Measurements from ENCODE around the gene CIC. TPM values are rescaled to one million over a fixed set of nuclear protein-coding genes. Genes with fewer than 3 reads are reported as not detected.
A peak's percentile ranks its signal among the peaks of the same experiment; 100 is the strongest.

CIC gene
- total and polyA plus RNA-seq, 9 of the 15 experiments (the other 6 are each of a cell fraction or from before 2014, with no cell fraction given): 0.07 to 44.7 (median 8.6) TPM

DNA sequence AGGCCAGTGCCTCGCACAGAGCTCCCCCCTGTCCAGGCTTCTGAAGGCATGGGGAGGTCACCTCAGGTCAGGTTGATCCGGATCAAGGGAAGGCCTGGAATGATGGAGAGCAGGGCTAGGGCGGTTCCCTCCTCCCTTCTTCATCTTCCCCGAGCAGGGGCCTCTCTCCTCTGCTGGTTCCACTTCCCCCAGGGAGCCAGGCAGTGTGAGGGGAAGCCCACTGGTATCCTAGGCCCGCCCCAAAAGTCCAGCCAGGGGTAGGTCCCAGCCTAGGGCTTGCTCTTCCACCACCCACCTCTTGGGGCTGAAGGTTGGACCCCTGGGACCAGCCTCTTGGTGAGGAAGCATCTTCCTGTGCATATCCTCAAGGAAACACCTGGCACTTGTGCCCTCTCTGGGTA lies 16.5 kb downstream of the CIC start:
- Histone ChIP-seq H3K9ac (ENCODE audit: insufficient read depth in 1 of 2, low read depth in 2 of 2, low read length in 2 of 2) (peak overlapping the region; percentile 70 to 94; a peak in 3 of 4 replicates), H4K20me1 (replicated peaks; ENCODE audit: control insufficient read depth, insufficient read depth, low read length) (0 out of 2 replicates have a peak, but pooled peaks cover 8% of the 10 kb centered on the region), H3K4me2 (ENCODE audit: insufficient read depth, low read length) (peak overlapping the region; percentile 83), H3K79me2 (ENCODE audit: control insufficient read depth, insufficient read depth, low read length) (peaks cover 51% of the 10 kb centered on the region), H3K9me3 (replicated peaks; ENCODE audit: control insufficient read depth, insufficient read depth, low read depth, low read length) (no peaks in the 10 kb centered on the region), H3K36me3 (ENCODE audit: control insufficient read depth, insufficient read depth, low read length) (peaks cover 40% of the 10 kb centered on the region; the same call in 2 of the 3 replicates), H3K4me1 (replicated peaks in 1 of 2; ENCODE audit: control insufficient read depth in 2 of 2, insufficient read depth in 2 of 2, low read length in 2 of 2) (peaks cover 39 to 80% of the 10 kb centered on the region in 2 experiments), H3K27ac (ENCODE audit: extremely low read depth, low read depth, low read length) (no peak overlapping the region; the same call in 2 of the 3 replicates), H3K9me1 (ENCODE audit: control insufficient read depth, insufficient read depth, low read length) (no peaks in the 10 kb centered on the region), H2AFZ (ENCODE audit: low read depth, low read length) (no peak overlapping the region), H3K4me3 (peak overlapping the region; percentile 63; the same call in 1 of the 2 replicates), H3K27me3 (ENCODE audit: control insufficient read depth in 2 of 2, insufficient read depth in 2 of 2, low read length in 2 of 2) (no peaks in the 10 kb centered on the region; a peak in 1 of 5 replicates)
- in situ Hi-C loops (cut with MboI) (no loop called here), intact Hi-C loops (cut with micrococcal nuclease) (no loop called here)
- 53% methylated on average over 3 of the region's 5 CpGs for WGBS (ENCODE audit: insufficient coverage, low coverage, missing lambda C conversion rate)
- ATAC-seq (no peak), DNase-seq (ENCODE audit: extremely low read depth in 1 of 4, low spot score in 3 of 4) (peak in 2 of 4 experiments; percentile 15 to 26), FAIRE-seq (no peak)
- CTCF ChIA-PET (ENCODE audit: low intra/inter-chr PET ratio): no interaction called here
- POLR2A ChIA-PET: interaction anchor here (1.2 to 1.4 kb wide), 2 partner anchors 14 to 15 kb away, joined by 4 read pairs; no protein-coding TSS in a partner anchor
- TF ChIP-seq, protein P1, sequence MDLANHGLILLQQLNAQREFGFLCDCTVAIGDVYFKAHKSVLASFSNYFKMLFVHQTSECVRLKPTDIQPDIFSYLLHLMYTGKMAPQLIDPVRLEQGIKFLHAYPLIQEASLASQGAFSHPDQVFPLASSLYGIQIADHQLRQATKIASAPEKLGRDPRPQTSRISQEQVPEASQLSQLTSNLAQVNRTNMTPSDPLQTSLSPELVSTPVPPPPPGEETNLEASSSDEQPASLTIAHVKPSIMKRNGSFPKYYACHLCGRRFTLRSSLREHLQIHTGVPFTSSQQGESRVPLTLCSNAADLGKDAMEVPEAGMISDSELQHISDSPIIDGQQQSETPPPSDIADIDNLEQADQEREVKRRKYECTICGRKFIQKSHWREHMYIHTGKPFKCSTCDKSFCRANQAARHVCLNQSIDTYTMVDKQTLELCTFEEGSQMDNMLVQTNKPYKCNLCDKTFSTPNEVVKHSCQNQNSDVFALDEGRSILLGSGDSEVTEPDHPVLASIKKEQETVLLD (IDR thresholded peaks at IDR 0.05): no peak
- TF ChIP-seq PHTF2 (CRISPR knock-in tag; IDR thresholded peaks at IDR 0.05) (no peak), SRSF1 (IDR thresholded peaks at IDR 0.05; ENCODE audit: low read depth, low read length) (no peak)
- no TSS peak for BruUV-seq (replicated peaks)

DNA sequence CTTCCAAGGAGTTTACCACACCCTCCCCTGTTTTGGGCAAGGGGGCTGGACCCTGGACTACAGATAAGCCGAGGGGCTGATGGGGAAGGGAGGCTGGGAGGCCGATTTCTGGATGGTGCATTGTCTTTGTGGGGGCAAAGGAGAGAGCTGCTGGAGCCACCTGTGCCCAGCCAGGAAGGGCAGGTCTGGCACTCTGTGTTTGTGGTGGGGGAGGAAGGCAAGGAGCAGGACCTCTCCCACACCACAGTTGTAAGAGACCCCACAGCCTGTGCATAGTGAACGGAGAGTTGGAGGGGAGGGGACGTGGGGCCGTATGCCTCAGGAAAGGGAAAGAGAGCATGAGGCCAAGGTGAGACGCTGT lies 16.9 kb downstream of the CIC start:
- in situ Hi-C loops (cut with MboI): no loop called here
- peak overlapping the region; percentile 70 to 94; a peak in 3 of 4 replicates for H3K9ac ChIP-seq (ENCODE audit: insufficient read depth in 1 of 2, low read depth in 2 of 2, low read length in 2 of 2)
- ChIA-PET CTCF (ENCODE audit: low intra/inter-chr PET ratio) (no interaction called here), POLR2A (no interaction called here)
- H3K4me3 ChIP-seq: no peak overlapping the region
- DNase-seq (ENCODE audit: extremely low read depth in 1 of 4, low spot score in 3 of 4): no peak
- no peaks in the 10 kb centered on the region for H3K9me3 ChIP-seq (replicated peaks; ENCODE audit: control insufficient read depth, insufficient read depth, low read depth, low read length)
- peaks cover 44% of the 10 kb centered on the region; the same call in 2 of the 3 replicates for H3K36me3 ChIP-seq (ENCODE audit: control insufficient read depth, insufficient read depth, low read length)
- 0 out of 2 replicates have a peak, but pooled peaks cover 8% of the 10 kb centered on the region for H4K20me1 ChIP-seq (replicated peaks; ENCODE audit: control insufficient read depth, insufficient read depth, low read length)
- H2AFZ ChIP-seq (ENCODE audit: low read depth, low read length): no peak overlapping the region
- 48% methylated on average over 6 of the region's 6 CpGs for WGBS (ENCODE audit: insufficient coverage, low coverage, missing lambda C conversion rate)
- H3K27ac ChIP-seq (ENCODE audit: extremely low read depth, low read depth, low read length): peak overlapping the region; percentile 34; the same call in 1 of the 3 replicates
- H3K4me2 ChIP-seq (ENCODE audit: insufficient read depth, low read length): peak overlapping the region; percentile 83
- BruUV-seq (replicated peaks): no TSS peak
- ATAC-seq: no peak
- H3K4me1 ChIP-seq (replicated peaks in 1 of 2; ENCODE audit: control insufficient read depth in 2 of 2, insufficient read depth in 2 of 2, low read length in 2 of 2): peaks cover 39 to 80% of the 10 kb centered on the region in 2 experiments
- FAIRE-seq: no peak
- TF ChIP-seq ZBTB7A (IDR thresholded peaks at IDR 0.05; ENCODE audit: borderline replicate concordance, control insufficient read depth, low read depth, low read length) (0 out of 2 replicates have a peak, but pooled peaks have one; percentile 3), CBX2 (IDR thresholded peaks at IDR 0.05; ENCODE audit: insufficient read depth, low read length, poor library complexity, severe bottlenecking) (no peak)
- H3K9me1 ChIP-seq (ENCODE audit: control insufficient read depth, insufficient read depth, low read length): no peaks in the 10 kb centered on the region
- intact Hi-C loops (cut with micrococcal nuclease): no loop called here
- H3K79me2 ChIP-seq (ENCODE audit: control insufficient read depth, insufficient read depth, low read length): peaks cover 48% of the 10 kb centered on the region
- no peaks in the 10 kb centered on the region; a peak in 1 of 5 replicates for H3K27me3 ChIP-seq (ENCODE audit: control insufficient read depth in 2 of 2, insufficient read depth in 2 of 2, low read length in 2 of 2)
